ENCODE results near the gene CACNA1C.

- TF ChIP-seq, protein P1, sequence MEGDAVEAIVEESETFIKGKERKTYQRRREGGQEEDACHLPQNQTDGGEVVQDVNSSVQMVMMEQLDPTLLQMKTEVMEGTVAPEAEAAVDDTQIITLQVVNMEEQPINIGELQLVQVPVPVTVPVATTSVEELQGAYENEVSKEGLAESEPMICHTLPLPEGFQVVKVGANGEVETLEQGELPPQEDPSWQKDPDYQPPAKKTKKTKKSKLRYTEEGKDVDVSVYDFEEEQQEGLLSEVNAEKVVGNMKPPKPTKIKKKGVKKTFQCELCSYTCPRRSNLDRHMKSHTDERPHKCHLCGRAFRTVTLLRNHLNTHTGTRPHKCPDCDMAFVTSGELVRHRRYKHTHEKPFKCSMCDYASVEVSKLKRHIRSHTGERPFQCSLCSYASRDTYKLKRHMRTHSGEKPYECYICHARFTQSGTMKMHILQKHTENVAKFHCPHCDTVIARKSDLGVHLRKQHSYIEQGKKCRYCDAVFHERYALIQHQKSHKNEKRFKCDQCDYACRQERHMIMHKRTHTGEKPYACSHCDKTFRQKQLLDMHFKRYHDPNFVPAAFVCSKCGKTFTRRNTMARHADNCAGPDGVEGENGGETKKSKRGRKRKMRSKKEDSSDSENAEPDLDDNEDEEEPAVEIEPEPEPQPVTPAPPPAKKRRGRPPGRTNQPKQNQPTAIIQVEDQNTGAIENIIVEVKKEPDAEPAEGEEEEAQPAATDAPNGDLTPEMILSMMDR (IDR thresholded peaks at IDR 0.05) = no peak
- TF ChIP-seq EZH2 (IDR thresholded peaks at IDR 0.05; ENCODE audit: borderline replicate concordance, insufficient read depth, low read depth, low read length, poor library complexity, severe bottlenecking) = no peak
These were observed 633.5 kb downstream of the CACNA1C start for GRCh38 chr12:2686280-2686646.

Data from B cell (primary cell).